H1 (cell line): ENCODE data around the gene ABCB11. TPM values are rescaled to one million over a fixed set of nuclear protein-coding genes. Genes with fewer than 3 reads are reported as not detected.

Experiments used
- CHD7 ChIP-seq: fragments of 300-600 bp; sonication (generic); IDR thresholded peaks from 2 replicates; pipeline ENCODE4 v1.7.1; 2012; ENCODE audit warnings: low read length, moderate library complexity, mild to moderate bottlenecking, inconsistent platforms; ENCODE audit not compliant: insufficient replicate concordance
- CTCF ChIP-seq, 3 experiments: IDR thresholded peaks; 1 replicate in 2 of 3; 2 replicates in 1 of 3; pipeline versions ENCODE4 v1.5.1 to v1.6.1; 2011; ENCODE audit warnings: low read length in 3 of 3, mild to moderate bottlenecking in 3 of 3, inconsistent platforms in 2 of 3, low read depth in 1 of 3, moderate library complexity in 1 of 3; ENCODE audit not compliant: insufficient read depth in 1 of 3; ENCODE audit errors: control extremely low read depth in 1 of 3
- EZH2 ChIP-seq: fragments of 200-600 bp; sonication (generic); IDR thresholded peaks from 2 replicates; pipeline ENCODE4 v1.7.1; 2012; ENCODE audit warnings: low read depth, mild to moderate bottlenecking, moderate library complexity, low read length, inconsistent platforms; ENCODE audit not compliant: severe bottlenecking
- POLR2AphosphoS5 ChIP-seq: IDR thresholded peaks from 2 replicates; pipeline ENCODE4 v1.6.1; 2011; ENCODE audit warnings: low read depth, low read length
- SP2 ChIP-seq: IDR thresholded peaks from 2 replicates; pipeline ENCODE4 v1.6.1; 2012; ENCODE audit warnings: mild to moderate bottlenecking, low read length, inconsistent platforms
- TEAD4 ChIP-seq: IDR thresholded peaks from 2 replicates; pipeline ENCODE4 v1.6.1; 2012; ENCODE audit warnings: low read depth, low read length, inconsistent platforms, mixed read lengths
- polyA plus RNA-seq, 7 experiments: library from polyadenylated mRNA; depleted of rRNA in 3 of 7; stranded (reverse) in 5 of 7; unstranded in 2 of 7; fragments of >200 nt in 5 of 7; fragments of 200-250 nt in 2 of 7; gene quantifications; 1 replicate in 5 of 7; 2 replicates in 1 of 7; 4 replicates in 1 of 7; pipeline versions ENCODE4 v1.2.1 to v1.2.3, GENCODE V29; 2011 to 2013; ENCODE audit warnings: missing spikeins in 2 of 7, mixed read lengths in 2 of 7
- total RNA-seq: library from RNA; stranded (reverse); fragmentation: NEBNext Ultra II Directional; extraction: Animal tissue kit (Norgen Biotek cat#: 25700); gene quantifications from 2 replicates; pipeline ENCODE4 v1.2.1, GENCODE V29; 2021

Gene ABCB11
- total and polyA plus RNA-seq, 2 of the 8 experiments (the other 6 are each of a cell fraction or from before 2014, with no cell fraction given), result not detected

- no peak for TF ChIP-seq POLR2AphosphoS5
- TF ChIP-seq EZH2, result no peak
- TF ChIP-seq CTCF (IDR thresholded peaks at IDR 0.05; ENCODE audit: control extremely low read depth in 1 of 3, insufficient read depth in 1 of 3, low read depth in 1 of 3, low read length in 3 of 3), result no peak
- TF ChIP-seq SP2, result no peak
- no peak for TF ChIP-seq TEAD4
- TF ChIP-seq CHD7, result no peak
These were observed 35.4 kb downstream of the ABCB11 start (continued) for GRCh38 chr2:168995744-168996143.
